ENCODE data around the gene ACADS.
"Not testable (repeated sequence)": the region's sequence is repeated elsewhere in the genome, so short reads cannot be mapped to it uniquely, and the experiment has no call there.

The ACADS gene

DNA sequence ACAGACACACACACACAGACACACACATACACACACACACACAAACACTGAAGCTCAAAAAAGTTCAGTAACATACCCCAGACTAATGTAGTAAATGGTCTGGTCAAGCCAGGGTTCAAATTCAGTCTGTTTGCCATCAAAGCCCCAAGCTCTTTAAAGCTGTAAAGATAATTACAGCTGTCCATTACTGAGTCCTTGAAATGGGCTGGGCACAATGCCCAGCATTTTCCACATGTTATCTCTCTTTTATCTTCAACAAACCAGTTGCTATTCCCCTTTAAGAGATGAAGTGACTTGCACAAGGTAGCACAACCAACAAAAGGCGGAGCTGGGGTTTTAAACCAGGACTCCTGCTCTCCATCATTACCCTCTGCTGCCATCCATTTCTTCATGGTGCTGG lies 23.0 kb upstream of the ACADS start:
- no peak for DNase-seq

DNA sequence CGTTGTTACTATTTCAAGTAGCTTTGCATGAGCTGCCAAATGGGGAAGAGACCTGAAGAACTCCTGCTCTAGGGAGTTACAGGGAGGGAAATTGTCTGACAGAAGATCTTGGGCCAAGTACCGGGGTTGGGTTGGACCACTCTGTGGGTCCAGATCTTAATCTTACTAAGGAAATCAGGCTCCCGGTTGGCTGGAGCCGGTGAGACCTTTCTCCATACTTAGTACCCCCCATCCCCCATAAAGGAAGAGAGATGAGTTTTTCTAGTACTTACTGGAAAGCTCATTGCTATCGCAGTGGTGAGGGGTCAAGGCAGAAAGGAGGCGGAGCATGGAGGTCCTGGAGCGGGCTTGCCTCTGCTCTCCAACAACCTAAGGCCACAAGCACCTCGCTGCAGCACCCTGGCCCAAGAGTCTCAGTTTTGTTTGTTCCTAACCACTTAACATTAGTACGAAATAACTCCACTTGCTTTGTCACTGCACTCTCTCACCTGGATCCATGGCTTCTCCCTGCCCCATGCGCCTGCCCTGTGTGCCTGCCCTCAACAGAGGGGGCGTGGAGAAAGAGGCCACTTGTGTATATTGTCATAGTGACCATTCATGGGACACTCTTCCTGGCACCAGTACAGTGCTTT lies 22.2 kb upstream of the ACADS start:
- DNase-seq = no peak

DNA sequence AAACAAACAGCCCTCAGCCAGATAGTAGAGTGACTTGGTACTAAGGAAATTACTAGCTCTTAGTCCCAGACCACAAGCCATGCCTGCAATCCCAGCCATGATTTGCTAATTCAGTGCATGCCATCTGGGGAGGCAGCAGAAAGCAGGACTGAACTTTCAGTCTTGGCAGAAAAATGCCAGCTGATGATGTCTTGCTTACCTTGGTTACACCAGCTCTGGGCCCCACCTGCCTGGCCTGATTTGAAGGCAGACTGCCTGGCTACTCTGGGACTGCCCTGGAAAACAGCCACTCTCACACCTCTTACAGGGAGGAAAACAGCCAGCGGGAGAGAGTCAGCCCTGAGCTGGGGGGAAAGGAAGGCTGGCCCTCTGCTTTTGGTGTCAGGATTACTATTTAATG lies 20.0 kb upstream of the ACADS start:
- DNase-seq = no peak

GRCh38 chr12:120706029-120706428 lies 19.6 kb upstream of the ACADS start:
- DNase-seq = no peak

DNA sequence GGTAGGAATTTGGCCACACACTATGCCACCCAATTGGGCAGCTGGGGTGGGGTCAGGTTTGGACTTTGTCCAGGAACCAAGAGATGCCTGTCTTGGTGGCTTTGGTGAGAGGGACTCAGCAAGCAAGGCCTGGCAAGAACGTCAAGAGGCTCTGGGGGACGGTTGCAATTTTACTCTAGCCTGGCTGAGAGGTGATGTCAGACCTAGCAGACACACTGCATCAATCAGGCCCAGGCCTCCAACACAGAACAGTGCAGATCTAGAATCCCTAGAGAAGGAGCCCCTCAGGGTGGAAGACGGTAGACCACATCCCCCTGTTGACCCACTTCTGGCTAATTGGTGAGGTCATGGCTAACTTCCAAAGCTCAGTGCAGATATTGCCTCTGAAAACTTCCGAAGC lies 17.0 kb upstream of the ACADS start:
- DNase-seq = no peak

- DNase-seq = peak; percentile 29
These were observed 15.4 kb upstream of the ACADS start, which contains the start of gene UNC119B for GRCh38 chr12:120710031-120710804. UNC119B (plus strand) TSS chr12:120710458; CDS start chr12:120710475, 17 bp downstream.

DNA sequence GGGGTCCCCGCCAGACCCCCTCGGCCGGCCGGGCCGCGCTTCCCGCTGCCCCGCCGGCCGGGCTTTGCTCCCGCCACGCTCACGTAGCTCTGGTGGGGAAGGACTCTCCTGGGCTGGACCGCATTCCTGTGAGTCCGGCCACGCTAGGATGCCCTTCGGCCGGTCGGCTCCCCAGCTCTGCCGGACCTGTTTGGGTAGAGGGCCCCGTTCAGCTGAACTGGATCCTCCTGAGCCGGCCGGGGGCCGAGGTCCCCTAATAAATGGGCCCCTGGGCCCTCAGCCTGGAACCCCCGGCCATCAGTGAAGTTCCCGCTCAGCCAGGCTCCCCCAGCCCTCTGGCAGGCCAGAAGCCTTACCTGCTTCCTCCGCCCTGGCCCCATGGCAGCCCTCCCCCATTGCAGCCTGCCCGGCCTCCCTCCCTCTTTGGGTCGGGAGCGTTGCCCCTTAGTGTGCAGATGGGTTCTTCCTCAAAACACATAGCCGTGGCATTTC lies 14.8 kb upstream of the ACADS start:
- DNase-seq = peak; percentile 13

- DNase-seq = no peak
These were observed 14.2 kb upstream of the ACADS start for GRCh38 chr12:120711411-120711810.

- DNase-seq = no peak
These were observed 13.0 kb upstream of the ACADS start for GRCh38 chr12:120712610-120713009.

DNA sequence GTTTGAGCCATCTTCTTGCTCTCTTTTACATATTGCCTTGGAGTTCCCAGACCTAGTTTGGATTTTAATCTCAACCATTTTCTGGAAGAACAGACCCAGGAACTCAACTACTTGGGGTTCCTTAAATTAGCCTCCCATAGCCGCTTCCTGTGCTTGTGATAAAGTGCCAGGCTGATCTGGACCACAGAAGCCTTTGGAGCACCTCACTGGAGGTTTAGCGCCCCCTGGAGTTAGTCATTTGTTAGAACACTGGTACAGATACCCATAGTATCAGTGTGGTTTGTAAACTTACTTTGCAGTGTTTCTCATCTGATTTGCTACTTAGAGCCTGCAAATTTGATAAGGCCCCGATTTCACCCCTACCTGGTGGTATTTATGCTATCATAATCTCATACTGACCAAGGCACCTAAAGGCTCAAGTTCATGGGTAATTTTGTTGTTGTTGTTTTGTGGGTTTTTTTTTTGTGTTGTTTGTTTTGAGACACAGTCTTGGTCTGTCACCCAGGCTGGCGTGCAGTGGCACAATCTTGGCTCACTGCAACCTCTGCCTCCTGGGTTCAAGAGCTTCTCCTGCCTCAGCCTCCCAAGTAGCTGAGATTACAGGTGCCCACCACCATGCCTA lies 11.7 kb upstream of the ACADS start:
- DNase-seq = peak; percentile 83

DNA sequence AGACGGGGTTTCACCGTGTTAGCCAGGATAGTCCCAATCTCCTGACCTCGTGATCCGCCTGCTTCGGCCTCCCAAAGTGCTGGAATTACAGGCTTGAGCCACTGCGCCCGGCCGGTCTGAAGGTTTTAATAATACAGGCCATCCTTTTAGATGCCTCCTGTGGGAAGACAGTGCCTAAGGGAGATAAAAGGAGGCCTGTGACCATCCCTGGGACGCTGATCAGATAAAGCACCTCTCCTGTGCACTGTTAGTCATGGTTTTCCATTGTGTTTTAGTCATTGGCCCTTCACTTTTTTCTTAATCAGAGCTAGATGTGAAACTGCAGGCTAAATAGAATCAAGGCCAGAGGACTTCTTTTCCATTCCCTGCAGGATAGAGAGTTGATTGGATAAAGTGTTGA lies 7.6 kb upstream of the ACADS start:
- no peak for DNase-seq

DNA sequence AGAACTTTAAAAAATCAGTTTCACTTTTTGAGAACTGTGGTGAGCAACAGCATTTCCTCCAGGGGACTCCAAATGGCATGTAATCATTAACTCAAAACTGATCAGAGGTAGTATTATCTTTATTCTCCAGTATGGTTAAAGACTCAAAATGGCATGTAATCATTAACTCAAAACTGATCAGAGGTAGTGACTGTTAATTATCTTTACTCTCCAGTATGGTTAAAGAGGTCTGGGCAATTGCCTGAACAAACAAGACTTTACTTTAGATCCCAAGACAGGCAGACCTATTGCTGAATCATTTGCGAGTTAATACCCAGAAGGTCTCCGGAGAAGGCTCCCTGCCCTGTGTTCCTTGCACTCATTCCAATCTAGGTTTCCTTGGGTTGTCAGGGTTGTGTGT lies 6.6 kb upstream of the ACADS start:
- DNase-seq = no peak

DNA sequence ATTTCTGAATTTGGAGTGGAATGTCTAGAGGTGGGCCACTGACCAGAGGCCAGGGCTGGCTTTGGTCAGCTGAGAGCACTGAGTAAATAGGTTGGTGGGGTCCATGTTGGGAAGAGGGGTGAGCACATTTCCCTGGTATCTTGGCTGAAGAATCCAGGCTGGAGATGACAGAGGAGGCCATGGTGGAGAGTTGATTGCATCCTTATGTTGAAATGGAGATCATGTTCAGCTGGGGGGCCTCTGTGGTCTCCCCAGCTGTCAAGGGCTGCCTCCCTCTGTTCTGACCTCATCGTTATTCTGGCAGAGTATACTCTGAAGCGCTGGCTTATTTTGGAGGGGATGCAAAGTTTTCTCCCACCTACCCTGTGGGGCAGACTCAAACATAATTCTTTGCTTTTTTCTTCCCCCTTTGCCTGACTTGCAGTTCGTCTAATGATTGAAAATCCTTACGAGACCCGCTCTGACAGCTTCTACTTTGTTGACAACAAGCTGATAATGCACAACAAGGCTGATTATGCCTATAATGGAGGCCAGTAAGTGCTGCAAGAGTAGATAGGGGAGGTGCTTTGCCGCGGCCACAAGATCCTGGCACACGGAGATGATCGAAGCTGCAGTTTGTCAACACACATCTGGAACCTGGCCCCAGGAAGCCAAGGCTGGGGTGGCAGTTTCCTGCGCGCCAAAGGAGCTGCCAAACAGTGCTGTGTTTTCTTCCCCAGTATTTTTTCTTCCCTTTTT lies 6.0 kb upstream of the ACADS start:
- no peak for DNase-seq

- peak; percentile 43 for DNase-seq
These were observed 5.2 kb upstream of the ACADS start for GRCh38 chr12:120720234-120720986.

GRCh38 chr12:120720987-120721801 lies 4.4 kb upstream of the ACADS start:
- no peak for DNase-seq

- DNase-seq = no peak
These were observed 3.8 kb upstream of the ACADS start for GRCh38 chr12:120721866-120722265.

- no peak for DNase-seq
These were observed 2.8 kb upstream of the ACADS start for GRCh38 chr12:120722784-120723183.

- no peak for DNase-seq
These were observed 906 bp upstream of the ACADS start for GRCh38 chr12:120724720-120725119.

DNA sequence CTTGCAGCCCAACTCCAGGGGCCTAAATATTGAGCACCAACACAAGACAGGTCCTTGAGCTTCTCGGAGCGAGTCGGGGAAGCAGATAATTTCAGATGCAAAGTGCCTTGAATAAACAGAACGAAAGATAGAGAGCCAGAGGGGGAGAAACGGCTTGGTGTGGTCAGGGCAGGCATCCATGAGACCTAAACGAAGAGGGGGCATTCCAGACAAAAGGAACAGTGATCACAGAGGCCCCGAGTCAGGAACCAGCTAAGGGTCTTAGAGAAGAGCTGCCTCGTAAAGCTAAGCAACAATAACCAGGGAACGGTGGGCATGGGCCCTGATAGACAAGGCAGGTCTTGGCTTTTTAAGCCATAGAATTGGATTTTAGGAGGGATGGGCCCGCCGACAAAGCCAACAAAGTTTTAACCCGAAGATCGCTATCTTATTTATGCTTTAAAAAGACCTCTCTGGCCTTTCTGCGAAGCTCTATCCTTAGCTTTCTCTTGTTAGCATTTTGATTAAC lies 421 bp upstream of the ACADS start:
- DNase-seq = no peak

- no peak for DNase-seq
These were observed 826 bp downstream of the ACADS start for GRCh38 chr12:120726510-120726793.

- no peak for DNase-seq
These were observed 1.3 kb downstream of the ACADS start for GRCh38 chr12:120726961-120727360.

GRCh38 chr12:120732198-120732597 lies 6.6 kb downstream of the ACADS start:
- DNase-seq = not testable (repeated sequence)

Data from MV-4-11 (cell line).